PC-3 (cell line): Measurements from ENCODE around the gene INPP5D. TPM values are rescaled to one million over a fixed set of nuclear protein-coding genes. Genes with fewer than 3 reads are reported as not detected.

Experiments
- ATAC-seq: fragments of 200-7000 bp; cut with Tn5 transposase; 2 replicates; pipeline ENCODE4 v1.9.1; 2020; ENCODE audit warnings: mild to moderate bottlenecking, moderate library complexity
- BruUV-seq: library from RNA; stranded (reverse); fragments of 400-500 nt; replicated peaks from 2 replicates; lab custom pipeline; 2021; lab: Mats Ljungman, UMichigan
- CTCF ChIA-PET: fragments of 300-600 bp; sonication (Branson Sonifier 250); formaldehyde crosslinking; loops from one replicate; lab custom pipeline; 2022; ENCODE audit warnings: antibody characterized with exemption; lab: Charles Lee
- POLR2A ChIA-PET: fragments of 300-600 bp; sonication (Branson Sonifier 250); formaldehyde crosslinking; loops from one replicate; lab custom pipeline; 2022; ENCODE audit warnings: antibody characterized with exemption; ENCODE audit not compliant: unreplicated experiment; lab: Charles Lee
- DNase-seq: peaks from one replicate; pipeline ENCODE4 v3.0.0-alpha.2; 2015
- H2AFZ ChIP-seq: fragments of 300-600 bp; sonication (generic); 2 replicates; pipeline ENCODE4 v1.6.0; 2016; ENCODE audit warnings: antibody characterized with exemption, low read length
- H3F3A ChIP-seq: fragments of 300-600 bp; sonication (generic); one replicate; pipeline ENCODE4 v1.6.0; 2017; ENCODE audit warnings: antibody characterized with exemption, low read length, control low read depth, mild to moderate bottlenecking; ENCODE audit not compliant: unreplicated experiment
- H3K27ac ChIP-seq: fragments of 300-600 bp; sonication (generic); 2 replicates; pipeline ENCODE4 v1.5.1; 2016; ENCODE audit warnings: mild to moderate bottlenecking, low read length
- H3K27me3 ChIP-seq: fragments of 300-600 bp; sonication (generic); 2 replicates; pipeline ENCODE4 v1.6.1; 2016; ENCODE audit warnings: low read length, mixed read lengths
- H3K36me3 ChIP-seq: fragments of 300-600 bp; sonication (generic); 2 replicates; pipeline ENCODE4 v1.6.1; 2016; ENCODE audit warnings: low read depth, mixed run types, low read length, mixed read lengths
- H3K4me1 ChIP-seq: fragments of 300-600 bp; sonication (generic); 2 replicates; pipeline ENCODE4 v1.5.1; 2016; ENCODE audit warnings: low read length; ENCODE audit not compliant: insufficient read depth
- H3K4me2 ChIP-seq: fragments of 300-600 bp; sonication (generic); 2 replicates; pipeline ENCODE4 v1.6.0; 2016; ENCODE audit warnings: low read length
- H3K4me3 ChIP-seq: fragments of 300-600 bp; sonication (generic); 2 replicates; pipeline ENCODE4 v1.5.1; 2016; ENCODE audit warnings: mild to moderate bottlenecking, low read length, mixed read lengths
- H3K79me2 ChIP-seq: fragments of 300-600 bp; sonication (generic); 2 replicates; pipeline ENCODE4 v1.6.1; 2017; ENCODE audit warnings: low read length, mixed read lengths
- H3K9ac ChIP-seq: fragments of 300-600 bp; sonication (generic); 2 replicates; pipeline ENCODE4 v1.6.0; 2016; ENCODE audit warnings: mild to moderate bottlenecking, low read length
- H3K9me2 ChIP-seq: fragments of 300-600 bp; sonication (generic); replicated peaks from 2 replicates; pipeline ENCODE4 v1.6.1; 2016; ENCODE audit warnings: mixed run types, low read length, mixed read lengths
- H3K9me3 ChIP-seq: fragments of 300-600 bp; sonication (generic); 2 replicates; pipeline ENCODE4 v1.6.1; 2016; ENCODE audit warnings: low read length, mixed read lengths
- H4K20me1 ChIP-seq: fragments of 300-600 bp; sonication (generic); 2 replicates; pipeline ENCODE4 v1.6.1; 2016; ENCODE audit warnings: low read length, mixed read lengths
- CTCF ChIP-seq: fragments of 300-600 bp; sonication (generic); conservative IDR thresholded peaks from 2 replicates; pipeline ENCODE4 v1.5.1; 2017; ENCODE audit warnings: antibody characterized with exemption, low read depth, mild to moderate bottlenecking, low read length
- EZH2 ChIP-seq: fragments of 300-600 bp; sonication (generic); IDR thresholded peaks from one replicate; pipeline ENCODE4 v1.6.1; 2017; ENCODE audit warnings: antibody characterized with exemption, mild to moderate bottlenecking, low read length; ENCODE audit not compliant: unreplicated experiment
- EZH2phosphoT487 ChIP-seq: fragments of 300-600 bp; sonication (generic); IDR thresholded peaks from 2 replicates; pipeline ENCODE4 v1.6.1; 2018; ENCODE audit warnings: mild to moderate bottlenecking, antibody characterized with exemption, low read length, borderline replicate concordance
- intact Hi-C: fragments of 100-400 bp; cut with micrococcal nuclease; formaldehyde crosslinking; loops from 2 replicates; pipeline ENCODE4 v1.9.0; 2023
- total RNA-seq: library from RNA; depleted of rRNA; stranded (reverse); fragments of >200 nt; gene quantifications from 2 replicates; pipeline ENCODE4 v1.2.3, GENCODE V29; 2014

Gene INPP5D
- total RNA-seq, 1 experiment from 2014 or later, result 0.26 TPM

GRCh38 chr2:233140077-233140585 is 80.0 kb downstream of the INPP5D start:
- no peaks in the 10 kb centered on the region for H3F3A ChIP-seq
- no TSS peak for BruUV-seq
- no peak overlapping the region for H3K9ac ChIP-seq
- no peaks in the 10 kb centered on the region for H3K9me3 ChIP-seq
- no peak overlapping the region for H3K4me2 ChIP-seq
- no peaks in the 10 kb centered on the region for H3K36me3 ChIP-seq
- intact Hi-C loops, result no loop called here
- no peak for ATAC-seq
- ChIA-PET CTCF (interaction anchor here (0.6 kb wide), 1 partner anchor 111 kb away, joined by 3 read pairs; no protein-coding TSS in a partner anchor), POLR2A (no interaction called here)
- no peaks in the 10 kb centered on the region for H3K27me3 ChIP-seq
- H3K79me2 ChIP-seq, result no peaks in the 10 kb centered on the region
- no peaks in the 10 kb centered on the region for H3K9me2 ChIP-seq
- no peaks in the 10 kb centered on the region for H3K4me1 ChIP-seq
- no peak overlapping the region for H3K27ac ChIP-seq
- H3K4me3 ChIP-seq, result no peak overlapping the region
- TF ChIP-seq EZH2 (no peak), CTCF (no peak), EZH2phosphoT487 (no peak)
- H4K20me1 ChIP-seq, result no peaks in the 10 kb centered on the region
- H2AFZ ChIP-seq, result no peak overlapping the region
- no peak for DNase-seq

- Histone ChIP-seq H3K4me3 (no peak overlapping the region), H3K4me1 (no peaks in the 10 kb centered on the region), H3K4me2 (no peak overlapping the region), H3K9me3 (no peaks in the 10 kb centered on the region), H3K9me2 (no peaks in the 10 kb centered on the region), H3K27ac (no peak overlapping the region), H3K36me3 (no peaks in the 10 kb centered on the region), H3K79me2 (no peaks in the 10 kb centered on the region), H2AFZ (no peak overlapping the region), H3K9ac (no peak overlapping the region), H3F3A (no peaks in the 10 kb centered on the region), H3K27me3 (no peaks in the 10 kb centered on the region), H4K20me1 (no peaks in the 10 kb centered on the region)
- ATAC-seq (no peak), DNase-seq (no peak)
- intact Hi-C loops, result no loop called here
- CTCF ChIA-PET, result no interaction called here
- no peak for TF ChIP-seq EZH2phosphoT487
- no peak for TF ChIP-seq EZH2
- TF ChIP-seq CTCF, result no peak
- no TSS peak for BruUV-seq
- POLR2A ChIA-PET, result no interaction called here
Observed at GRCh38 chr2:233140978-233141377, 80.8 kb downstream of the INPP5D start.

- Histone ChIP-seq H3K79me2 (no peaks in the 10 kb centered on the region), H3K4me3 (no peak overlapping the region), H3K9me2 (no peaks in the 10 kb centered on the region), H2AFZ (no peak overlapping the region), H3F3A (no peaks in the 10 kb centered on the region), H3K4me1 (no peaks in the 10 kb centered on the region), H3K4me2 (no peak overlapping the region), H4K20me1 (no peaks in the 10 kb centered on the region), H3K36me3 (no peaks in the 10 kb centered on the region), H3K27ac (no peak overlapping the region), H3K27me3 (no peaks in the 10 kb centered on the region), H3K9me3 (no peaks in the 10 kb centered on the region), H3K9ac (no peak overlapping the region)
- intact Hi-C loops, result no loop called here
- CTCF ChIA-PET, result no interaction called here
- POLR2A ChIA-PET, result no interaction called here
- DNase-seq (no peak), ATAC-seq (no peak)
- TF ChIP-seq EZH2phosphoT487, result no peak
- no peak for TF ChIP-seq EZH2
- no peak for TF ChIP-seq CTCF
- no TSS peak for BruUV-seq
Observed at GRCh38 chr2:233141901-233142300, 81.8 kb downstream of the INPP5D start.
